Epithelial cell of proximal tubule (primary cell): ENCODE measurements around the gene GAB3. TPM values are rescaled to one million over a fixed set of nuclear protein-coding genes. Genes with fewer than 3 reads are reported as not detected.

Experiments used
- DNase-seq: peaks from one replicate; pipeline ENCODE4 v3.0.0-alpha.2; 2011; ENCODE audit warnings: low read depth
- H3K4me3 ChIP-seq: 2 replicates; pipeline ENCODE4 v1.5.1; 2011; ENCODE audit warnings: low read depth, mild to moderate bottlenecking, low read length
- CTCF ChIP-seq: conservative IDR thresholded peaks from 2 replicates; pipeline ENCODE4 v1.5.1; 2012; ENCODE audit warnings: low read depth, mild to moderate bottlenecking, low read length
- total RNA-seq: library from RNA; depleted of rRNA; stranded (reverse); fragments of >200 nt; gene quantifications from 2 replicates; pipeline ENCODE4 v1.2.3, GENCODE V29; 2015

Gene GAB3
- total RNA-seq, 1 donor from 2014 or later = not detected

GRCh38 chrX:154735695-154736393 is 15.0 kb downstream of the GAB3 start:
- DNase-seq = peak; percentile 68
- TF ChIP-seq CTCF = no peak

GRCh38 chrX:154734061-154734781 is 16.7 kb downstream of the GAB3 start:
- no peak for DNase-seq
- no peak for TF ChIP-seq CTCF
- H3K4me3 ChIP-seq = no peak overlapping the region

More at GRCh38 chrX:154735695-154736393, 15.0 kb downstream of the GAB3 start:
- no peak overlapping the region for H3K4me3 ChIP-seq

GRCh38 chrX:154733066-154733425 is 17.8 kb downstream of the GAB3 start:
- no peak for DNase-seq
- TF ChIP-seq CTCF = no peak
- H3K4me3 ChIP-seq = no peak overlapping the region

GRCh38 chrX:154732421-154733065 is 18.3 kb downstream of the GAB3 start:
- DNase-seq = no peak
- H3K4me3 ChIP-seq = no peak overlapping the region
- TF ChIP-seq CTCF = no peak

GRCh38 chrX:154731881-154732280 is 19.0 kb downstream of the GAB3 start:
- no peak for TF ChIP-seq CTCF
- no peak overlapping the region for H3K4me3 ChIP-seq
- no peak for DNase-seq

- H3K4me3 ChIP-seq = no peak overlapping the region
- DNase-seq = no peak
- TF ChIP-seq CTCF = no peak
Measured at GRCh38 chrX:154731184-154731583, 19.7 kb downstream of the GAB3 start.
